GM12878 (cell line): ENCODE measurements around the gene FLNC. TPM values are rescaled to one million over a fixed set of nuclear protein-coding genes. Genes with fewer than 3 reads are reported as not detected.

Source experiments
- ATAC-seq: fragments of 200-7000 bp; cut with Tn5 transposase; 3 replicates; pipeline ENCODE4 v1.9.1; 2020; ENCODE audit warnings: mild to moderate bottlenecking, moderate library complexity
- BruUV-seq: library from RNA; stranded (reverse); fragments of 400-500 nt; replicated peaks from 2 replicates; lab custom pipeline; 2021; lab: Mats Ljungman, UMichigan
- CTCF ChIA-PET: fragments of 300-600 bp; sonication (Branson Sonifier 250); formaldehyde crosslinking; extraction: SDS; loops from one replicate; lab custom pipeline; 2021; ENCODE audit warnings: inconsistent platforms; lab: Yijun Ruan, JAX
- POLR2A ChIA-PET: fragments of 350-600 bp; formaldehyde crosslinking; extraction: SDS; loops from one replicate; lab custom pipeline; 2021; ENCODE audit warnings: inconsistent platforms; lab: Charles Lee
- RAD21 ChIA-PET: fragments of 300-600 bp; sonication (Branson Sonifier 250); formaldehyde crosslinking; loops from one replicate; lab custom pipeline; 2023; ENCODE audit warnings: antibody characterized with exemption; ENCODE audit not compliant: unreplicated experiment; lab: Charles Lee
- SMC1A ChIA-PET: fragments of 300-600 bp; sonication (Branson Sonifier 250); formaldehyde crosslinking; loops from one replicate; lab custom pipeline; 2023; ENCODE audit not compliant: unreplicated experiment, uncharacterized antibody; lab: Charles Lee
- DNase-seq: peaks from one replicate; pipeline ENCODE4 v3.0.0-alpha.2; 2011; ENCODE audit warnings: low read depth, low spot score
- FAIRE-seq: peaks from 3 replicates; lab custom pipeline; 2011; peaks lifted over from hg19 to GRCh38; lab: Jason Lieb, UNC
- H2AFZ ChIP-seq: 2 replicates; pipeline ENCODE4 v1.6.0; 2011; ENCODE audit warnings: low read depth, low read length, control low read depth; ENCODE audit not compliant: control insufficient read depth
- H3K27ac ChIP-seq: 2 replicates; pipeline ENCODE4 v1.5.1; 2011; ENCODE audit warnings: control low read depth; ENCODE audit not compliant: control insufficient read depth, insufficient read depth
- H3K27me3 ChIP-seq, 2 experiments: replicated peaks in 1 of 2; 2 replicates each; pipeline versions ENCODE4 v1.6.0 to v1.6.1; 2011; ENCODE audit warnings: low read length in 1 of 2; ENCODE audit not compliant: control insufficient read depth in 2 of 2, insufficient read depth in 2 of 2
- H3K36me3 ChIP-seq, 2 experiments: 2 replicates each; pipeline ENCODE4 v1.5.1; 2011; ENCODE audit warnings: low read length in 1 of 2; ENCODE audit not compliant: control insufficient read depth in 2 of 2, insufficient read depth in 2 of 2
- H3K4me1 ChIP-seq: 2 replicates; pipeline ENCODE4 v1.6.1; 2011; ENCODE audit warnings: mild to moderate bottlenecking, low read length, moderate library complexity, mixed read lengths; ENCODE audit not compliant: control insufficient read depth, insufficient read depth
- H3K4me2 ChIP-seq: 2 replicates; pipeline ENCODE4 v1.6.0; 2011; ENCODE audit warnings: control low read depth; ENCODE audit not compliant: control insufficient read depth, insufficient read depth
- H3K4me3 ChIP-seq: fragments of 200-600 bp; sonication (generic); 2 replicates; pipeline ENCODE4 v1.5.1; 2016
- H3K79me2 ChIP-seq: 2 replicates; pipeline ENCODE4 v1.6.0; 2011; ENCODE audit warnings: low read length; ENCODE audit not compliant: control insufficient read depth, insufficient read depth
- H3K9ac ChIP-seq: 2 replicates; pipeline ENCODE4 v1.8.0; 2011; ENCODE audit warnings: low read length, control low read depth, mixed read lengths; ENCODE audit not compliant: control insufficient read depth, insufficient read depth
- H3K9me3 ChIP-seq: replicated peaks from 3 replicates; pipeline ENCODE4 v1.5.1; 2011; ENCODE audit warnings: mild to moderate bottlenecking, low read length; ENCODE audit not compliant: control insufficient read depth, insufficient read depth
- H4K20me1 ChIP-seq: 2 replicates; pipeline ENCODE4 v1.6.0; 2011; ENCODE audit not compliant: control insufficient read depth, insufficient read depth
- BCL11A ChIP-seq: IDR thresholded peaks from 2 replicates; pipeline ENCODE4 v1.6.1; 2011; ENCODE audit warnings: low read depth, low read length
- CHD2 ChIP-seq: IDR thresholded peaks from 2 replicates; pipeline ENCODE4 v1.6.1; 2011; ENCODE audit warnings: low read depth, low read length, improper control_type of control experiment, borderline replicate concordance
- DPF2 ChIP-seq: fragments of 450-650 bp; IDR thresholded peaks from 2 replicates; pipeline ENCODE4 v1.6.1; 2017; ENCODE audit warnings: mild to moderate bottlenecking
- HCFC1 ChIP-seq: fragments of 150-350 bp; IDR thresholded peaks from 2 replicates; pipeline ENCODE4 v1.6.1; 2014; ENCODE audit warnings: low read length
- HDGF ChIP-seq: fragments of 450-650 bp; IDR thresholded peaks from 2 replicates; pipeline ENCODE4 v1.6.1; 2016; ENCODE audit warnings: antibody characterized with exemption
- MEF2A ChIP-seq: IDR thresholded peaks from 2 replicates; pipeline ENCODE4 v1.6.1; 2011; ENCODE audit warnings: low read depth, mild to moderate bottlenecking, low read length, moderate library complexity; ENCODE audit not compliant: insufficient read depth
- NFYA ChIP-seq: IDR thresholded peaks from 2 replicates; pipeline ENCODE4 v1.6.1; 2011; ENCODE audit warnings: low read depth, mild to moderate bottlenecking, low read length, improper control_type of control experiment, borderline replicate concordance
- SP1 ChIP-seq: IDR thresholded peaks from one replicate; pipeline ENCODE4 v1.6.1; 2011; ENCODE audit warnings: low read depth, low read length
- ZBED1 ChIP-seq: IDR thresholded peaks from 2 replicates; pipeline ENCODE4 v1.6.1; 2016; ENCODE audit warnings: borderline replicate concordance
- WGBS: methylation state at CpG from one replicate; pipeline ENCODE4 v1.1.6; 2016; ENCODE audit warnings: low lambda C conversion rate; ENCODE audit not compliant: insufficient replicate concordance, insufficient coverage; ENCODE audit errors: missing lambda C conversion rate; 5-methylcytosine and 5-hydroxymethylcytosine counted together
- in situ Hi-C: fragments of 300-500 bp; cut with MboI; formaldehyde crosslinking; loops from 9 replicates; pipeline ENCODE4 v1.14.3; 2018; ENCODE audit warnings: mixed read lengths
- intact Hi-C: fragments of 100-400 bp; cut with micrococcal nuclease; formaldehyde crosslinking; loops from one replicate; pipeline ENCODE4 v1.14.2; 2022; ENCODE audit not compliant: unreplicated experiment
- polyA plus RNA-seq, 11 experiments: library from polyadenylated mRNA; depleted of rRNA in 4 of 11; unstranded in 6 of 11; stranded (reverse) in 5 of 11; fragments of >200 nt; fragmentation: Nextera tagmentation in 4 of 11; fragmentation: Illumina TruSeq in 1 of 11; extraction: Ambion mirVana in 4 of 11; extraction: Trizol in 1 of 11; gene quantifications; 1 replicate in 1 of 11; 2 replicates in 10 of 11; pipeline versions ENCODE4 v1.2.1 to v1.2.3, GENCODE V29; 2011 to 2016; ENCODE audit warnings: inconsistent platforms in 2 of 11, missing spikeins in 2 of 11, low read depth in 1 of 11
- total RNA-seq, 4 experiments: library from RNA; depleted of rRNA in 3 of 4; stranded (reverse); fragments of >200 nt in 3 of 4; fragmentation: Illumina TruSeq in 1 of 4; extraction: Trizol in 1 of 4; gene quantifications; 2 replicates each; pipeline versions ENCODE4 v1.2.1 to v1.2.3, GENCODE V29; 2013 to 2021
- TF ChIP-seq, protein P1 (sequence below): IDR thresholded peaks from 2 replicates; pipeline ENCODE4 v1.6.1; 2012; ENCODE audit warnings: low read depth, low read length, improper control_type of control experiment
- TF ChIP-seq, protein P2 (sequence below): IDR thresholded peaks from 2 replicates; pipeline ENCODE4 v1.6.1; 2012; ENCODE audit warnings: low read length, inconsistent platforms

The FLNC gene
- total and polyA plus RNA-seq, 10 of the 15 experiments (the other 5 are each of a cell fraction or from before 2014, with no cell fraction given): 0.01 to 0.21 (median 0.06) TPM; not detected in 3

- 43% methylated on average over 3 of the region's 3 CpGs for WGBS
- Histone ChIP-seq H3K36me3 (no peaks in the 10 kb centered on the region), H3K4me1 (peaks cover 3% of the 10 kb centered on the region; the same call in 1 of the 2 replicates), H3K79me2 (no peaks in the 10 kb centered on the region)
- no peak for DNase-seq
- TF ChIP-seq, protein P1, sequence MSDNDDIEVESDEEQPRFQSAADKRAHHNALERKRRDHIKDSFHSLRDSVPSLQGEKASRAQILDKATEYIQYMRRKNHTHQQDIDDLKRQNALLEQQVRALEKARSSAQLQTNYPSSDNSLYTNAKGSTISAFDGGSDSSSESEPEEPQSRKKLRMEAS: no peak
- TF ChIP-seq HDGF (no peak), CHD2 (no peak), ZBED1 (no peak), SP1 (no peak), DPF2 (no peak), HCFC1 (no peak), MEF2A (no peak), NFYA (no peak), BCL11A (no peak)
- TF ChIP-seq, protein P2, sequence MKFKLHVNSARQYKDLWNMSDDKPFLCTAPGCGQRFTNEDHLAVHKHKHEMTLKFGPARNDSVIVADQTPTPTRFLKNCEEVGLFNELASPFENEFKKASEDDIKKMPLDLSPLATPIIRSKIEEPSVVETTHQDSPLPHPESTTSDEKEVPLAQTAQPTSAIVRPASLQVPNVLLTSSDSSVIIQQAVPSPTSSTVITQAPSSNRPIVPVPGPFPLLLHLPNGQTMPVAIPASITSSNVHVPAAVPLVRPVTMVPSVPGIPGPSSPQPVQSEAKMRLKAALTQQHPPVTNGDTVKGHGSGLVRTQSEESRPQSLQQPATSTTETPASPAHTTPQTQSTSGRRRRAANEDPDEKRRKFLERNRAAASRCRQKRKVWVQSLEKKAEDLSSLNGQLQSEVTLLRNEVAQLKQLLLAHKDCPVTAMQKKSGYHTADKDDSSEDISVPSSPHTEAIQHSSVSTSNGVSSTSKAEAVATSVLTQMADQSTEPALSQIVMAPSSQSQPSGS: no peak
- TF ChIP-seq, all 136 proteins: peak for 0
- no peak overlapping the region for H2AFZ ChIP-seq
- FAIRE-seq (no peak), ATAC-seq (no peak)
- no peaks in the 10 kb centered on the region for H4K20me1 ChIP-seq
- BruUV-seq: no TSS peak
- ChIA-PET SMC1A (no interaction called here), RAD21 (no interaction called here), POLR2A (no interaction called here), CTCF (interaction anchor here (0.7 kb wide), 1 partner anchor 157 kb away, joined by 4 read pairs; no protein-coding TSS in a partner anchor)
- no peak overlapping the region for H3K27ac ChIP-seq
- intact Hi-C loops (no loop called here), in situ Hi-C loops (no loop called here)
- H3K9ac ChIP-seq: no peak overlapping the region
- H3K9me3 ChIP-seq: no peaks in the 10 kb centered on the region; the same call in 2 of the 3 replicates
- H3K4me2 ChIP-seq: no peak overlapping the region
- H3K27me3 ChIP-seq: no peaks in the 10 kb centered on the region; a peak in 2 of 4 replicates
- no peak overlapping the region for H3K4me3 ChIP-seq
Measured at GRCh38 chr7:128895320-128895719, 65.1 kb downstream of the FLNC start.
